Measurements from ENCODE around the gene EPAS1.

- TF ChIP-seq POLR2A (IDR thresholded peaks at IDR 0.05; ENCODE audit: low read length) (no peak), GATA1 (IDR thresholded peaks at IDR 0.05; ENCODE audit: low read depth, low read length) (no peak)
These were observed 32.8 kb upstream of the EPAS1 start for GRCh38 chr2:46264447-46264846.

Data from erythroblast (primary cell).